A673 (cell line): ENCODE data around the gene ST6GALNAC4. TPM values are rescaled to one million over a fixed set of nuclear protein-coding genes. Genes with fewer than 3 reads are reported as not detected.
"Not testable (repeated sequence)": the region's sequence is repeated elsewhere in the genome, so short reads cannot be mapped to it uniquely, and the experiment has no call there.

Experiments used
- BruUV-seq: library from RNA; stranded (reverse); fragments of 400-500 nt; replicated peaks from 2 replicates; lab custom pipeline; 2021; lab: Mats Ljungman, UMichigan
- CTCF ChIA-PET: fragments of 300-600 bp; sonication (Branson Sonifier 250); formaldehyde crosslinking; loops from one replicate; lab custom pipeline; 2022; ENCODE audit warnings: antibody characterized with exemption; lab: Charles Lee
- POLR2A ChIA-PET: fragments of 300-600 bp; sonication (Branson Sonifier 250); formaldehyde crosslinking; loops from one replicate; lab custom pipeline; 2022; ENCODE audit warnings: antibody characterized with exemption; ENCODE audit not compliant: low non-redundant PET; lab: Charles Lee
- DNase-seq: peaks from one replicate; pipeline ENCODE4 v3.0.0-alpha.2; 2015; ENCODE audit warnings: low spot score
- H3K27ac ChIP-seq: fragments of 200-600 bp; sonication (generic); 2 replicates; pipeline ENCODE4 v1.5.1; 2016; ENCODE audit warnings: mixed run types, low read depth, mild to moderate bottlenecking, mixed read lengths, antibody characterized with exemption, low read length; ENCODE audit not compliant: poor library complexity, severe bottlenecking
- H3K27me3 ChIP-seq: fragments of 200-600 bp; sonication (generic); replicated peaks from 2 replicates; pipeline ENCODE4 v1.6.1; 2017; ENCODE audit warnings: mixed run types, low read depth, mild to moderate bottlenecking, mixed read lengths, antibody characterized with exemption, low read length; ENCODE audit not compliant: insufficient read depth, poor library complexity
- H3K36me3 ChIP-seq: fragments of 200-600 bp; sonication (generic); 2 replicates; pipeline ENCODE4 v1.6.1; 2016; ENCODE audit warnings: mixed run types, mild to moderate bottlenecking, mixed read lengths, antibody characterized with exemption, low read length; ENCODE audit not compliant: insufficient read depth, poor library complexity, severe bottlenecking
- H3K4me1 ChIP-seq: fragments of 200-600 bp; sonication (generic); 2 replicates; pipeline ENCODE4 v1.6.1; 2017; ENCODE audit warnings: mixed run types, mild to moderate bottlenecking, mixed read lengths, antibody characterized with exemption, low read length; ENCODE audit not compliant: insufficient read depth, poor library complexity, severe bottlenecking
- H3K4me3 ChIP-seq: fragments of 200-600 bp; sonication (generic); 2 replicates; pipeline ENCODE4 v1.5.1; 2016; ENCODE audit warnings: low read depth, mixed run types, mild to moderate bottlenecking, mixed read lengths, low read length; ENCODE audit not compliant: poor library complexity, severe bottlenecking
- H3K9me3 ChIP-seq: fragments of 200-600 bp; sonication (generic); 2 replicates; pipeline ENCODE4 v1.6.1; 2016; ENCODE audit warnings: mixed run types, low read depth, mild to moderate bottlenecking, mixed read lengths, antibody characterized with exemption, low read length; ENCODE audit not compliant: poor library complexity, severe bottlenecking
- EZH2 ChIP-seq: fragments of 200-600 bp; sonication (generic); IDR thresholded peaks from 2 replicates; pipeline ENCODE4 v1.6.1; 2017; ENCODE audit warnings: borderline replicate concordance, low read depth, mild to moderate bottlenecking, mixed read lengths, antibody characterized with exemption, low read length; ENCODE audit not compliant: poor library complexity, severe bottlenecking
- intact Hi-C: fragments of 100-400 bp; cut with micrococcal nuclease; formaldehyde crosslinking; loops from one replicate; pipeline ENCODE4 v1.10.0; 2022; ENCODE audit not compliant: unreplicated experiment
- total RNA-seq: library from RNA; stranded (reverse); gene quantifications from 2 replicates; pipeline ENCODE4 v1.2.3, GENCODE V29; 2021
- TF ChIP-seq, protein P1 (sequence below): fragments of 300-800, 200-600 bp; sonication (generic); conservative IDR thresholded peaks from 2 replicates; pipeline ENCODE4 v1.5.1; 2017; ENCODE audit warnings: low read depth, mild to moderate bottlenecking, antibody characterized with exemption, low read length, moderate library complexity, mixed read lengths

ST6GALNAC4 gene
- total RNA-seq, 1 experiment from 2014 or later = 11.8 TPM

DNA sequence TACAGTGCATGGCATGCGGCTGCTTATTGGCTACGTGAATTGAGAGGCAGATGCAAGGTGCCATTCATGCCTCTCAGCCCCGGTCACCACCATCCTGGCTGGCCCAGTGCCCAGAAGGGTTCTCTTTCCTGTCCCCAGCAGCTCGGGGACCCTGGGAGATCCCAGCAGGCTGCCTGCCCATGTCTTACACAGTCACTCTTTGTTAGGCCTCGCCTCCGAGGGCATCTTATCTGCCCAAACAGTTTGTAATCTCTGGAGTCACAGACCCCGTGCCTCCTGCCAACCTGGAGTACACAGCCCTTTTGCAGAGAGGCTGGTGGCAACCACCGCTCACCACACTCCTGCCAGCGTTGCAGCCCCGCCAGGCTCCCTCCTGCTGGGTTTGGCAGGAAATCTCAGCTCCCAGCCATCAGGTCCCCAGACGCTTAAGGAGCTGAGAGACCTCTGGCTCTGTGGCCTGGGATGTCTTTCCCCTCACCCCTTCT, 32.4 kb downstream of the ST6GALNAC4 start:
- H3K9me3 ChIP-seq = no peaks in the 10 kb centered on the region
- H3K36me3 ChIP-seq = peaks cover 17% of the 10 kb centered on the region
- H3K4me3 ChIP-seq = no peak overlapping the region
- BruUV-seq = no TSS peak
- intact Hi-C loops = no loop called here
- CTCF ChIA-PET = interaction anchor here (0.9 kb wide), 1 partner anchor 15 kb away, joined by 6 read pairs; no protein-coding TSS in a partner anchor
- H3K27ac ChIP-seq = peak overlapping the region; percentile 80
- TF ChIP-seq, protein P1, sequence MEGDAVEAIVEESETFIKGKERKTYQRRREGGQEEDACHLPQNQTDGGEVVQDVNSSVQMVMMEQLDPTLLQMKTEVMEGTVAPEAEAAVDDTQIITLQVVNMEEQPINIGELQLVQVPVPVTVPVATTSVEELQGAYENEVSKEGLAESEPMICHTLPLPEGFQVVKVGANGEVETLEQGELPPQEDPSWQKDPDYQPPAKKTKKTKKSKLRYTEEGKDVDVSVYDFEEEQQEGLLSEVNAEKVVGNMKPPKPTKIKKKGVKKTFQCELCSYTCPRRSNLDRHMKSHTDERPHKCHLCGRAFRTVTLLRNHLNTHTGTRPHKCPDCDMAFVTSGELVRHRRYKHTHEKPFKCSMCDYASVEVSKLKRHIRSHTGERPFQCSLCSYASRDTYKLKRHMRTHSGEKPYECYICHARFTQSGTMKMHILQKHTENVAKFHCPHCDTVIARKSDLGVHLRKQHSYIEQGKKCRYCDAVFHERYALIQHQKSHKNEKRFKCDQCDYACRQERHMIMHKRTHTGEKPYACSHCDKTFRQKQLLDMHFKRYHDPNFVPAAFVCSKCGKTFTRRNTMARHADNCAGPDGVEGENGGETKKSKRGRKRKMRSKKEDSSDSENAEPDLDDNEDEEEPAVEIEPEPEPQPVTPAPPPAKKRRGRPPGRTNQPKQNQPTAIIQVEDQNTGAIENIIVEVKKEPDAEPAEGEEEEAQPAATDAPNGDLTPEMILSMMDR = no peak
- TF ChIP-seq EZH2 = no peak
- H3K27me3 ChIP-seq = no peaks in the 10 kb centered on the region
- POLR2A ChIA-PET = no interaction called here
- peaks cover 32% of the 10 kb centered on the region for H3K4me1 ChIP-seq
- DNase-seq = peak; percentile 91

- TF ChIP-seq, protein P1 = no peak
- TF ChIP-seq EZH2 = no peak
- H3K4me3 ChIP-seq = no peak overlapping the region
- no peaks in the 10 kb centered on the region for H3K9me3 ChIP-seq
- H3K36me3 ChIP-seq = peaks cover 17% of the 10 kb centered on the region
- peaks cover 33% of the 10 kb centered on the region for H3K4me1 ChIP-seq
- H3K27ac ChIP-seq = peak overlapping the region; percentile 80
- CTCF ChIA-PET = no interaction called here
- POLR2A ChIA-PET = no interaction called here
- DNase-seq = peak; percentile 49
- H3K27me3 ChIP-seq = no peaks in the 10 kb centered on the region
- intact Hi-C loops = no loop called here
- no TSS peak for BruUV-seq
Observed at GRCh38 chr9:127883959-127884358, 32.9 kb downstream of the ST6GALNAC4 start.

DNA sequence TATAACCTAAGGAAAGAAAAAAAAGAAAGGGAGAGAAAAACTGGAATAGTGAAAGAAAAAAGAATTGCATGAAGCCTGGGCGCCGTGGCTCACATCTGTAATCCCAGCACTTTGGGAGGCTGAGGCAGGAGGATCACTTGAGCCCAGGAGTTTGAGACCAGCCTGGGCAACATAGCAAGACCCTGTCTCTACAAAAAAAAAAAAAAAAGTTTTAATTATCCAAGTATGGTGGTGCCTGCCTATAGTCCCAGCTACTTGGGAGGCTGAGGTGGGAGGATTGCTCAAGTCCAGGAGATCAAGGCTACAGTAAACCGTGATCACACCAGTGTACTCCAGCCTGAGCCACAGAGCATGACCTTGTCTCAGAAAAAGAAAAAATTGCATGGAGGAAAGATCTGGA, 35.1 kb downstream of the ST6GALNAC4 start:
- DNase-seq, H3K27me3 ChIP-seq, H3K36me3 ChIP-seq, H3K27ac ChIP-seq, intact Hi-C loops, H3K4me3 ChIP-seq, CTCF ChIA-PET, POLR2A ChIA-PET, H3K9me3 ChIP-seq, BruUV-seq: not testable (repeated sequence)
- H3K4me1 ChIP-seq = peaks cover 50% of the 10 kb centered on the region

- intact Hi-C loops = no loop called here
- Histone ChIP-seq H3K4me1 (peaks cover 42% of the 10 kb centered on the region), H3K27ac (no peak overlapping the region), H3K27me3 (no peaks in the 10 kb centered on the region), H3K9me3 (no peaks in the 10 kb centered on the region), H3K36me3 (no peaks in the 10 kb centered on the region), H3K4me3 (no peak overlapping the region)
- no TSS peak for BruUV-seq
- ChIA-PET CTCF (no interaction called here), POLR2A (no interaction called here)
- TF ChIP-seq EZH2 = no peak
- TF ChIP-seq, protein P1 = no peak
- DNase-seq = no peak
Observed at GRCh38 chr9:127880143-127880542, 36.7 kb downstream of the ST6GALNAC4 start.
